ENCODE data around the gene CMTM4. TPM values are rescaled to one million over a fixed set of nuclear protein-coding genes. Genes with fewer than 3 reads are reported as not detected.

The CMTM4 gene
- total RNA-seq, 1 donor from 2014 or later = 32.5 TPM

DNA sequence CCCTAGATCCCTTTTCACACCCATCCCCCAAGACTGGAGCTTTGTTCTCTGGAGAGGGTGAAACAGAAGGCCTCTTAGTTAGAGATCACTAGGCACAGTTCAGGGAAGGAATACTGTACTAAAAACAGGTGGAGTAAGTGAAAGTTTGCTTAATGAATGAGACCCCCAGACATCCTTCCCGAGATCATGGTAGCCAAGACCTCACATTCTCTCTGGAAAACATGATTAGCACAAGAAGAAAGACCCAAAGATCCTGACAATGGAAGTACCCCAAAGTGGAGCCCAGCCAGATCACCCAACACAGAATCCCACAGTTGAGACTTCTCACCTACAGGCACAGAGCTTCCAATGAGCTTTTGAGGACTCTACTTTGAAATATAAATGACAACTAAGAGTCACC is 3.4 kb upstream of the CMTM4 start:
- Mint-ChIP-seq H3K4me3 (ENCODE audit: unreplicated experiment) (no peak overlapping the region), H3K36me3 (ENCODE audit: low read depth) (no peaks in the 10 kb centered on the region), H3K4me1 (ENCODE audit: low read depth) (peaks cover 23% of the 10 kb centered on the region), H3K27ac (ENCODE audit: unreplicated experiment) (no peak overlapping the region), H3K27me3 (ENCODE audit: low read depth) (no peaks in the 10 kb centered on the region), H3K9me3 (ENCODE audit: low read depth) (no peaks in the 10 kb centered on the region)
- TF ChIP-seq, protein P1, sequence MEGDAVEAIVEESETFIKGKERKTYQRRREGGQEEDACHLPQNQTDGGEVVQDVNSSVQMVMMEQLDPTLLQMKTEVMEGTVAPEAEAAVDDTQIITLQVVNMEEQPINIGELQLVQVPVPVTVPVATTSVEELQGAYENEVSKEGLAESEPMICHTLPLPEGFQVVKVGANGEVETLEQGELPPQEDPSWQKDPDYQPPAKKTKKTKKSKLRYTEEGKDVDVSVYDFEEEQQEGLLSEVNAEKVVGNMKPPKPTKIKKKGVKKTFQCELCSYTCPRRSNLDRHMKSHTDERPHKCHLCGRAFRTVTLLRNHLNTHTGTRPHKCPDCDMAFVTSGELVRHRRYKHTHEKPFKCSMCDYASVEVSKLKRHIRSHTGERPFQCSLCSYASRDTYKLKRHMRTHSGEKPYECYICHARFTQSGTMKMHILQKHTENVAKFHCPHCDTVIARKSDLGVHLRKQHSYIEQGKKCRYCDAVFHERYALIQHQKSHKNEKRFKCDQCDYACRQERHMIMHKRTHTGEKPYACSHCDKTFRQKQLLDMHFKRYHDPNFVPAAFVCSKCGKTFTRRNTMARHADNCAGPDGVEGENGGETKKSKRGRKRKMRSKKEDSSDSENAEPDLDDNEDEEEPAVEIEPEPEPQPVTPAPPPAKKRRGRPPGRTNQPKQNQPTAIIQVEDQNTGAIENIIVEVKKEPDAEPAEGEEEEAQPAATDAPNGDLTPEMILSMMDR (IDR thresholded peaks at IDR 0.05) = no peak
- DNase-seq (ENCODE audit: low spot score) = no peak

DNA sequence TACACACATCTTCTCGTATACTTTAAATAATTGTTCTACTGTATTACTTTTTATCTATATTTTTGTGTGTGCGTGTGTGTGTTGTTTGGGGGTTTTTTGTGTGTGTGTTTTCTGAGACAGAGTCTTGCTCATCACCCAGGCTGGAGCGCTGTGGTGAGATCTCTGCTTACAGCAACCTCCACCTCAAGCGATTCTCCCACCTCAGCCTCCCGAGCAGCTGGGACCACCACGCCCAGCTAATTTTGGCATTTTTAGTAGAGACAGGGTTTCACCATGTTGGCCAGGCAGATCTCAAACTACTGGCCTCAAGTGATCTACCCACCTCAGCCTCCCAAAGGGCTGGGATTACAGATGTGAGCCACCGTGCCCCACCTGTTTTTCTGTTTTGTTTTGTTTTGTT is 1.5 kb upstream of the CMTM4 start:
- H3K27ac Mint-ChIP-seq (ENCODE audit: unreplicated experiment) = no peak overlapping the region
- H3K36me3 Mint-ChIP-seq (ENCODE audit: low read depth) = no peaks in the 10 kb centered on the region
- TF ChIP-seq, protein P1 (IDR thresholded peaks at IDR 0.05) = no peak
- no peaks in the 10 kb centered on the region for H3K9me3 Mint-ChIP-seq (ENCODE audit: low read depth)
- H3K27me3 Mint-ChIP-seq (ENCODE audit: low read depth) = no peaks in the 10 kb centered on the region
- no peak for DNase-seq (ENCODE audit: low spot score)
- H3K4me1 Mint-ChIP-seq (ENCODE audit: low read depth) = peaks cover 18% of the 10 kb centered on the region
- H3K4me3 Mint-ChIP-seq (ENCODE audit: unreplicated experiment) = no peak overlapping the region

DNA sequence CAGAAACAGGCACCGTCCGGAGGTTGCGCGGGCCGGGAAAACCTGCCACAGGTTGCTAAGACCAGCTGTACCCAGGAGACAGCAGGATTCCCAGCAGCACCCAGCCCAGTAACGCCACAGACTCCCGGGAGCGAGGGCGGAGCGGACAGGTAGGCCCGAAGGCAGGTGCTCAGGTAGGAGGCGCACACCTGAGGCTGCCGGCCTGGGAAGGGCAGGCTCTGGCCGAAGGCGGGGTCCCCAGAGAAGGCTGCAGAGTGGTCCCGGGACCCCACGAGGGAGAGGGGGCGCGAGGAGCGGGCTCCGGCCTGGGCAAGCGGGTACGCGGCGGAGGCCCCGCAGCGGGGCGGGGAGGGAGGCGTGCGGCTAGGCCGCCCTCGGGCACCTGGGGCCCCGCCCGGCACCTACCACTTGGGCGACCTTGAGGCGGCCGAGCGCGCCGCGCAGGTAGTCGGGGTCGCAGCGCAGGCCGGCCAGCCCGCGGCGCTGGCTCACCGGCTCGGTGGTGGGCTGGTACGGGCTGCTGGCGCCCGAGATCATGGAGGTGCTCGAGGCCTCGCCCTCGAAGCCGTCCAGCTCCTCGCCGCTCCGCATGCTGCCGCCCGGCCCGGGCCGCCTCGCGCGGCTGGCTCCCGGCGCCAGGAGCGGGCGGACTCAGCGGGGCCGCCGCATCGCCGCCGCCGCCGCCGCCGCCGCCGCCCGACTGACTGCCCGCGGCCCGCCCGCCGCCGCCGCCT is 441 bp downstream of the CMTM4 start:
- TF ChIP-seq, protein P1 (IDR thresholded peaks at IDR 0.05) = no peak
- DNase-seq (ENCODE audit: low spot score) = no peak
- H3K27ac Mint-ChIP-seq (ENCODE audit: unreplicated experiment) = no peak overlapping the region
- H3K4me3 Mint-ChIP-seq (ENCODE audit: unreplicated experiment) = peak overlapping the region; percentile 76
- H3K27me3 Mint-ChIP-seq (ENCODE audit: low read depth) = no peaks in the 10 kb centered on the region
- no peaks in the 10 kb centered on the region for H3K9me3 Mint-ChIP-seq (ENCODE audit: low read depth)
- H3K4me1 Mint-ChIP-seq (ENCODE audit: low read depth) = peaks cover 17% of the 10 kb centered on the region
- H3K36me3 Mint-ChIP-seq (ENCODE audit: low read depth) = no peaks in the 10 kb centered on the region

DNA sequence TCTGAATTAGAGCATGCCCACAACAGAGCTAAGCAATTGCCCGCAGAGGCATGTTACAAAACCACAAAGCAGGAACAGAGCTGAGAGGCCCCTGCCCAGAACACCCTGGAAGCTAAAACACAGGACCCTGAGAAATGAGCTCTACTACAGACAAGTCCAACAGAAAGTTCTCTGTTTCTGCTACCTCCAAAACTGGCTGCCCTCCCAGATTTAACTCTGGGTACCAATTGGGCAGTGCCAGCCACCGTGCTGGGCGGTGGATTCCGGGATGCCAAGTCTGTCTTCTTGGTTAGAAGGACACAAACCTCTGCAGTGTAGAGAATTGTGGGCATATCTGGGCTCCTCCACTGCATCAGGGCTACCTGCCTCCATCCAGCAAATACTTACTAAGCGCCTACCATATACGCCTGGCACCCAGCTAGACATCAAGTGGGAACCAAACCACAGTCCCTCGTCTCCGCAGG is 1.0 kb downstream of the CMTM4 start:
- no peak overlapping the region for H3K27ac Mint-ChIP-seq (ENCODE audit: unreplicated experiment)
- TF ChIP-seq, protein P1 (IDR thresholded peaks at IDR 0.05) = no peak
- H3K9me3 Mint-ChIP-seq (ENCODE audit: low read depth) = no peaks in the 10 kb centered on the region
- H3K27me3 Mint-ChIP-seq (ENCODE audit: low read depth) = no peaks in the 10 kb centered on the region
- H3K4me1 Mint-ChIP-seq (ENCODE audit: low read depth) = peaks cover 17% of the 10 kb centered on the region
- no peak for DNase-seq (ENCODE audit: low spot score)
- no peaks in the 10 kb centered on the region for H3K36me3 Mint-ChIP-seq (ENCODE audit: low read depth)
- H3K4me3 Mint-ChIP-seq (ENCODE audit: unreplicated experiment) = peak overlapping the region; percentile 76

DNA sequence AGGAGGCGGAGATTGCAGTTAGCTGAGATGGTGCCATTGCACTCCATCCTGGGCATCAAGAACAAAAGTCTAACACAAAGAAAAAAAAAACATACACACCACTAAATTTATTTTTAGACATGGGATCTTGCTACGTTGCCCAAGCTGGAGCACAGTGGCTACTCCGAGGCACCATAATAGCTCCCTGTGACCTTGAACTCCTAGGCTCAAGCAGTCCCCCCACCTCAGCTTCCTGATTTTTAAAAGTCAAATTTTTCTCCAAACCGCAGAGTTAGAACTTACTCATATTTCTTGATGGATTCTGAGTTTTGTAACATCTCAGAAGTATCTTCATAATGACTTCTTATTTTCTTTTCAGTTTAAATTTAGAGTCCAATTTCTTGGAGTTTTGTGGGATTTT is 3.4 kb downstream of the CMTM4 start:
- DNase-seq (ENCODE audit: low spot score) = no peak
- TF ChIP-seq, protein P1 (IDR thresholded peaks at IDR 0.05) = no peak
- H3K4me3 Mint-ChIP-seq (ENCODE audit: unreplicated experiment) = no peak overlapping the region
- no peak overlapping the region for H3K27ac Mint-ChIP-seq (ENCODE audit: unreplicated experiment)
- no peaks in the 10 kb centered on the region for H3K9me3 Mint-ChIP-seq (ENCODE audit: low read depth)
- no peaks in the 10 kb centered on the region for H3K36me3 Mint-ChIP-seq (ENCODE audit: low read depth)
- no peaks in the 10 kb centered on the region for H3K27me3 Mint-ChIP-seq (ENCODE audit: low read depth)
- peaks cover 17% of the 10 kb centered on the region for H3K4me1 Mint-ChIP-seq (ENCODE audit: low read depth)

All from chondrocyte (in vitro differentiated cells).